Endothelial cell of umbilical vein (primary cell): Measurements from ENCODE around the gene RYR3. TPM values are rescaled to one million over a fixed set of nuclear protein-coding genes. Genes with fewer than 3 reads are reported as not detected.

Experiments used
- BruUV-seq: library from RNA; stranded (reverse); fragments of 400-500 nt; replicated peaks from 2 replicates; lab custom pipeline; 2021; lab: Mats Ljungman, UMichigan
- CTCF ChIA-PET: fragments of 300-600, 350-600 bp; sonication (Branson Sonifier 250); formaldehyde crosslinking; loops from one replicate; lab custom pipeline; 2021; ENCODE audit warnings: antibody characterized with exemption, inconsistent platforms; lab: Charles Lee
- POLR2A ChIA-PET: fragments of 300-600, 350-600 bp; sonication (Branson Sonifier 250); formaldehyde crosslinking; loops from one replicate; lab custom pipeline; 2021; ENCODE audit warnings: antibody characterized with exemption, inconsistent platforms; lab: Charles Lee
- DNase-seq: peaks from one replicate; pipeline ENCODE4 v3.0.0-alpha.2; 2011; ENCODE audit warnings: low read depth, low spot score
- FAIRE-seq: peaks from 2 replicates; lab custom pipeline; 2011; peaks lifted over from hg19 to GRCh38; lab: Jason Lieb, UNC
- H2AFZ ChIP-seq: 2 replicates; pipeline ENCODE4 v1.6.0; 2012; ENCODE audit warnings: low read depth, low read length, control low read depth, inconsistent platforms
- H3K27ac ChIP-seq: 2 replicates; pipeline ENCODE4 v1.5.1; 2011; ENCODE audit warnings: low read depth, mild to moderate bottlenecking, control low read depth, low read length, moderate library complexity; ENCODE audit not compliant: insufficient read depth
- H3K27me3 ChIP-seq, 2 experiments: 2 replicates each; pipeline versions ENCODE4 v1.6.0 to v1.6.1; 2011; ENCODE audit warnings: low read length in 2 of 2, mixed read lengths in 1 of 2; ENCODE audit not compliant: control insufficient read depth in 2 of 2, insufficient read depth in 2 of 2
- H3K36me3 ChIP-seq, 2 experiments: 2 replicates in 1 of 2; 3 replicates in 1 of 2; pipeline ENCODE4 v1.5.1; 2011; ENCODE audit warnings: low read length in 2 of 2, mild to moderate bottlenecking in 1 of 2, moderate library complexity in 1 of 2; ENCODE audit not compliant: control insufficient read depth in 2 of 2, insufficient read depth in 2 of 2; ENCODE audit errors: extremely low read depth in 1 of 2
- H3K4me1 ChIP-seq: 3 replicates; pipeline ENCODE4 v1.5.1; 2011; ENCODE audit warnings: mild to moderate bottlenecking, low read length; ENCODE audit not compliant: control insufficient read depth, insufficient read depth; ENCODE audit errors: extremely low read depth
- H3K4me2 ChIP-seq: 2 replicates; pipeline ENCODE4 v1.6.1; 2011; ENCODE audit warnings: low read length, control low read depth, mixed read lengths; ENCODE audit not compliant: insufficient read depth
- H3K4me3 ChIP-seq, 3 experiments: fragments of 200-600 bp in 1 of 3; sonication (generic), shearing (Covaris generic) in 1 of 3; replicated peaks in 1 of 3; 2 replicates each; pipeline ENCODE4 v1.5.1; 2011 to 2016; ENCODE audit warnings: control low read depth in 3 of 3, low read length in 3 of 3, mild to moderate bottlenecking in 2 of 3, inconsistent platforms in 1 of 3, low read depth in 1 of 3, moderate library complexity in 1 of 3; ENCODE audit not compliant: insufficient read depth in 1 of 3
- H3K79me2 ChIP-seq: 2 replicates; pipeline ENCODE4 v1.6.0; 2012; ENCODE audit warnings: low read length, inconsistent platforms; ENCODE audit not compliant: control insufficient read depth, insufficient read depth
- H3K9ac ChIP-seq: replicated peaks from 2 replicates; pipeline ENCODE3; 2011; ENCODE audit warnings: low read length, control low read depth; ENCODE audit not compliant: insufficient read depth; ENCODE audit errors: extremely low read depth
- H3K9me1 ChIP-seq: replicated peaks from 3 replicates; pipeline ENCODE4 v1.6.0; 2011; ENCODE audit warnings: mild to moderate bottlenecking, low read length; ENCODE audit not compliant: control insufficient read depth, insufficient read depth; ENCODE audit errors: extremely low read depth
- H3K9me3 ChIP-seq: replicated peaks from 2 replicates; pipeline ENCODE4 v1.5.1; 2012; ENCODE audit warnings: low read length, inconsistent platforms; ENCODE audit not compliant: control insufficient read depth, insufficient read depth
- H4K20me1 ChIP-seq: replicated peaks from 2 replicates; pipeline ENCODE3; 2011; ENCODE audit warnings: mild to moderate bottlenecking, low read length; ENCODE audit not compliant: control insufficient read depth, insufficient read depth; ENCODE audit errors: extremely low read depth
- EZH2 ChIP-seq: IDR thresholded peaks from 2 replicates; pipeline ENCODE4 v1.6.1; 2012; ENCODE audit warnings: borderline replicate concordance, low read depth, mild to moderate bottlenecking, moderate library complexity, low read length, inconsistent platforms; ENCODE audit not compliant: severe bottlenecking
- FOS ChIP-seq: IDR thresholded peaks from 2 replicates; pipeline ENCODE4 v1.6.1; 2011; ENCODE audit warnings: mild to moderate bottlenecking, low read length, moderate library complexity, borderline replicate concordance; ENCODE audit not compliant: insufficient read depth
- GATA2 ChIP-seq: IDR thresholded peaks from 2 replicates; pipeline ENCODE4 v1.7.0; 2011; ENCODE audit warnings: low read depth, mild to moderate bottlenecking, moderate library complexity, mixed read lengths, low read length; ENCODE audit not compliant: insufficient read length, insufficient read depth
- JUN ChIP-seq: IDR thresholded peaks from 2 replicates; pipeline ENCODE4 v1.6.1; 2011; ENCODE audit warnings: borderline replicate concordance, low read depth; ENCODE audit not compliant: insufficient read length, insufficient read depth
- MYC ChIP-seq: IDR thresholded peaks from one replicate; pipeline ENCODE4 v1.6.1; 2011; ENCODE audit warnings: mild to moderate bottlenecking, low read depth, low read length
- POLR2A ChIP-seq: IDR thresholded peaks from 2 replicates; pipeline ENCODE4 v1.6.1; 2012; ENCODE audit warnings: low read depth, mild to moderate bottlenecking, control low read depth, low read length
- POLR2AphosphoS5 ChIP-seq: IDR thresholded peaks from 2 replicates; pipeline ENCODE4 v1.6.1; 2012; ENCODE audit warnings: low read depth, mild to moderate bottlenecking, control low read depth, low read length, moderate library complexity; ENCODE audit not compliant: insufficient read depth
- dilution Hi-C: fragments of 300-500 bp; cut with MboI; formaldehyde crosslinking; loops from one replicate; pipeline ENCODE4 v1.15.0; 2019; ENCODE audit warnings: low sequenced_read_pairs; ENCODE audit not compliant: extremely low pct_ligation_motif_present
- intact Hi-C: fragments of 100-400 bp; cut with micrococcal nuclease; formaldehyde crosslinking; loops from one replicate; pipeline ENCODE4 v1.10.0; 2022
- polyA plus RNA-seq, 4 experiments: library from polyadenylated mRNA; depleted of rRNA in 3 of 4; stranded (reverse) in 3 of 4; unstranded in 1 of 4; fragments of >200 nt; gene quantifications; 2 replicates each; pipeline versions ENCODE4 v1.2.1 to v1.2.3, GENCODE V29; 2011 to 2012; ENCODE audit warnings: missing spikeins in 1 of 4
- total RNA-seq: library from RNA; stranded (reverse); gene quantifications from 2 replicates; pipeline ENCODE4 v1.2.3, GENCODE V29; 2021
- TF ChIP-seq, protein P1 (sequence below), 2 donors: IDR thresholded peaks; 1 replicate in 1 of 2; 2 replicates in 1 of 2; pipeline ENCODE4 v1.5.1; 2011; ENCODE audit warnings: low read length in 2 of 2, mild to moderate bottlenecking in 2 of 2, moderate library complexity in 2 of 2, control low read depth in 1 of 2, inconsistent platforms in 1 of 2, low read depth in 1 of 2; ENCODE audit not compliant: insufficient read depth in 1 of 2; ENCODE audit errors: extremely low read depth in 1 of 2
- TF ChIP-seq, protein P2 (sequence below): IDR thresholded peaks from 2 replicates; pipeline ENCODE4 v1.6.1; 2011; ENCODE audit not compliant: insufficient read depth, insufficient read length

The RYR3 gene
- total and polyA plus RNA-seq, 2 donors (not counting 3 experiments of a cell fraction or from before 2014, with no cell fraction given), result not detected

DNA sequence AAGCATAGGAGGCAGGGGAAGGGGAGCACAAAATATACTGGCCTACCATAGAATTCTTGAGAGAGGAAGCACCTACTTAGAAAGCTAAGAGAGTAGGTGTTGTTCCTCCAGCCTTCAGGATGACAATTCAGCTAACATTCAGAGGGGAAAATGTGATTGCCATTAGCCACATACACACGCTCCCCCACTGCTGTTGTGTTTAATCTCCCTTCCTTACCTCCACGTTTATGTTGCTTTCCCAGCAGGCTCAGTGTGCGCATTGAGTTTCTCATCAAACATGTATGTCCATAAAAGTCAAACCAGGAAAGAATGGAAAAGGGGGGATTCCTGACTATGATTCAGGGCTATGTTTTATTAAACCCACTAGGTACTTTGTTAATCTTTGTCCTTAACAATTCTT lies 512.4 kb downstream of the RYR3 start:
- DNase-seq (no peak), FAIRE-seq (no peak)
- no peaks in the 10 kb centered on the region for H3K79me2 ChIP-seq
- CTCF ChIA-PET, result no interaction called here
- H3K9me1 ChIP-seq, result no peaks in the 10 kb centered on the region
- intact Hi-C loops, result no loop called here
- TF ChIP-seq POLR2AphosphoS5 (no peak), EZH2 (no peak), GATA2 (no peak), MYC (no peak), FOS (no peak), JUN (no peak), POLR2A (no peak)
- TF ChIP-seq, protein P1, sequence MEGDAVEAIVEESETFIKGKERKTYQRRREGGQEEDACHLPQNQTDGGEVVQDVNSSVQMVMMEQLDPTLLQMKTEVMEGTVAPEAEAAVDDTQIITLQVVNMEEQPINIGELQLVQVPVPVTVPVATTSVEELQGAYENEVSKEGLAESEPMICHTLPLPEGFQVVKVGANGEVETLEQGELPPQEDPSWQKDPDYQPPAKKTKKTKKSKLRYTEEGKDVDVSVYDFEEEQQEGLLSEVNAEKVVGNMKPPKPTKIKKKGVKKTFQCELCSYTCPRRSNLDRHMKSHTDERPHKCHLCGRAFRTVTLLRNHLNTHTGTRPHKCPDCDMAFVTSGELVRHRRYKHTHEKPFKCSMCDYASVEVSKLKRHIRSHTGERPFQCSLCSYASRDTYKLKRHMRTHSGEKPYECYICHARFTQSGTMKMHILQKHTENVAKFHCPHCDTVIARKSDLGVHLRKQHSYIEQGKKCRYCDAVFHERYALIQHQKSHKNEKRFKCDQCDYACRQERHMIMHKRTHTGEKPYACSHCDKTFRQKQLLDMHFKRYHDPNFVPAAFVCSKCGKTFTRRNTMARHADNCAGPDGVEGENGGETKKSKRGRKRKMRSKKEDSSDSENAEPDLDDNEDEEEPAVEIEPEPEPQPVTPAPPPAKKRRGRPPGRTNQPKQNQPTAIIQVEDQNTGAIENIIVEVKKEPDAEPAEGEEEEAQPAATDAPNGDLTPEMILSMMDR (IDR thresholded peaks at IDR 0.05; ENCODE audit: extremely low read depth in 1 of 2, insufficient read depth in 1 of 2, low read depth in 1 of 2, low read length in 2 of 2), result no peak
- TF ChIP-seq, protein P2, sequence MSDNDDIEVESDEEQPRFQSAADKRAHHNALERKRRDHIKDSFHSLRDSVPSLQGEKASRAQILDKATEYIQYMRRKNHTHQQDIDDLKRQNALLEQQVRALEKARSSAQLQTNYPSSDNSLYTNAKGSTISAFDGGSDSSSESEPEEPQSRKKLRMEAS, result no peak
- no TSS peak for BruUV-seq
- H4K20me1 ChIP-seq, result no peaks in the 10 kb centered on the region
- H3K27ac ChIP-seq, result no peak overlapping the region
- H3K4me3 ChIP-seq, result no peak overlapping the region
- no peaks in the 10 kb centered on the region for H3K36me3 ChIP-seq
- peaks cover 0 to 1% of the 10 kb centered on the region in 2 experiments for H3K27me3 ChIP-seq
- no peak overlapping the region for H3K9ac ChIP-seq
- POLR2A ChIA-PET, result no interaction called here
- dilution Hi-C loops, result no loop called here
- H3K4me1 ChIP-seq, result no peaks in the 10 kb centered on the region
- H3K4me2 ChIP-seq, result no peak overlapping the region
- H3K9me3 ChIP-seq, result no peaks in the 10 kb centered on the region
- H2AFZ ChIP-seq, result no peak overlapping the region
